WTC11 (cell line): ENCODE results near the gene SOS2. TPM values are rescaled to one million over a fixed set of nuclear protein-coding genes. Genes with fewer than 3 reads are reported as not detected.

ENCODE experiments used
- ATAC-seq: fragments of 200-7000 bp; cut with Tn5 transposase; 2 replicates; pipeline ENCODE4 v1.10.0; 2021; ENCODE audit warnings: mild to moderate bottlenecking, moderate library complexity
- CTCF ChIA-PET: fragments of 300-600 bp; sonication (Branson Sonifier 250); formaldehyde crosslinking; loops from one replicate; lab custom pipeline; 2021; ENCODE audit warnings: antibody characterized with exemption; lab: Charles Lee
- POLR2A ChIA-PET: fragments of 350-600 bp; sonication (Branson Sonifier 250); formaldehyde crosslinking; loops from one replicate; lab custom pipeline; 2021; ENCODE audit warnings: antibody characterized with exemption; lab: Charles Lee
- DNase-seq: peaks from one replicate; pipeline ENCODE4 v3.0.0; 2021; ENCODE audit warnings: low spot score
- H3K27ac Mint-ChIP-seq: 2 replicates; pipeline ENCODE4 v1.8.0; 2021; ENCODE audit warnings: mixed read lengths
- H3K27me3 Mint-ChIP-seq: 2 replicates; pipeline ENCODE4 v1.8.0; 2021; ENCODE audit warnings: low read depth, mild to moderate bottlenecking, moderate library complexity, mixed read lengths
- H3K36me3 Mint-ChIP-seq: 2 replicates; pipeline ENCODE4 v1.8.0; 2021; ENCODE audit warnings: mixed read lengths
- H3K4me1 Mint-ChIP-seq: 2 replicates; pipeline ENCODE4 v1.8.0; 2022; ENCODE audit warnings: mixed read lengths
- H3K4me3 Mint-ChIP-seq: 2 replicates; pipeline ENCODE4 v1.8.0; 2021; ENCODE audit warnings: mild to moderate bottlenecking, moderate library complexity, mixed read lengths
- H3K9me3 Mint-ChIP-seq: 2 replicates; pipeline ENCODE4 v1.8.0; 2021; ENCODE audit warnings: mixed read lengths
- AFF4 ChIP-seq: sonication (generic); formaldehyde crosslinking; IDR thresholded peaks from 2 replicates; pipeline ENCODE4 v1.8.1; 2023; ENCODE audit warnings: mild to moderate bottlenecking, missing genetic modification reagents, borderline replicate concordance
- AR ChIP-seq: fragments of 250-450 bp; sonication (Bioruptor Pico); IDR thresholded peaks from 2 replicates; pipeline ENCODE4 v1.9.0; 2021; ENCODE audit warnings: mild to moderate bottlenecking
- ELF4 ChIP-seq: sonication (generic); formaldehyde crosslinking; IDR thresholded peaks from 2 replicates; pipeline ENCODE4 v1.8.1; 2022; ENCODE audit warnings: low read depth, mild to moderate bottlenecking, moderate library complexity, missing genetic modification reagents
- FOXJ3 ChIP-seq: sonication (generic); formaldehyde crosslinking; IDR thresholded peaks from 2 replicates; pipeline ENCODE4 v1.9.0; 2021; ENCODE audit warnings: missing genetic modification reagents, mild to moderate bottlenecking, borderline replicate concordance
- HMGXB4 ChIP-seq: sonication (generic); formaldehyde crosslinking; IDR thresholded peaks from 2 replicates; pipeline ENCODE4 v1.8.1; 2023; ENCODE audit warnings: mild to moderate bottlenecking, moderate library complexity, missing genetic modification reagents
- IRF2 ChIP-seq: sonication (generic); formaldehyde crosslinking; IDR thresholded peaks from 2 replicates; pipeline ENCODE4 v1.8.0; 2022; ENCODE audit warnings: low read depth, missing genetic modification reagents, borderline replicate concordance
- NFATC4 ChIP-seq: fragments of 250-450 bp; sonication (Bioruptor Pico); IDR thresholded peaks from 2 replicates; pipeline ENCODE4 v1.9.0; 2021; ENCODE audit warnings: mild to moderate bottlenecking
- PREB ChIP-seq: sonication (generic); formaldehyde crosslinking; IDR thresholded peaks from 2 replicates; pipeline ENCODE4 v1.8.1; 2022; ENCODE audit warnings: mild to moderate bottlenecking, missing genetic modification reagents, moderate library complexity, borderline replicate concordance
- PRRX2 ChIP-seq: fragments of 250-450 bp; sonication (Bioruptor Pico); IDR thresholded peaks from 2 replicates; pipeline ENCODE4 v1.8.0; 2021; ENCODE audit warnings: mild to moderate bottlenecking
- TEAD4 ChIP-seq: sonication (generic); formaldehyde crosslinking; IDR thresholded peaks from 2 replicates; pipeline ENCODE4 v1.8.0; 2022; ENCODE audit warnings: mild to moderate bottlenecking, missing genetic modification reagents
- ZNF232 ChIP-seq: sonication (generic); formaldehyde crosslinking; IDR thresholded peaks from 2 replicates; pipeline ENCODE4 v1.8.0; 2022; ENCODE audit warnings: mild to moderate bottlenecking, missing genetic modification reagents
- ZNF317 ChIP-seq: sonication (generic); formaldehyde crosslinking; IDR thresholded peaks from 2 replicates; pipeline ENCODE4 v1.8.1; 2023; ENCODE audit warnings: low read depth, mild to moderate bottlenecking, moderate library complexity, missing genetic modification reagents, borderline replicate concordance
- total RNA-seq: library from RNA; stranded (reverse); gene quantifications from 3 replicates; pipeline ENCODE4 v1.2.3, GENCODE V29; 2021
- TF ChIP-seq, protein P1 (sequence below): sonication (generic); formaldehyde crosslinking; conservative IDR thresholded peaks from 2 replicates; pipeline ENCODE4 v1.8.1; 2023; ENCODE audit warnings: mild to moderate bottlenecking, low read depth, missing genetic modification reagents, moderate library complexity

Gene SOS2
- total RNA-seq, 1 experiment from 2014 or later, result 11.0 TPM

- Mint-ChIP-seq H3K4me1 (no peaks in the 10 kb centered on the region), H3K9me3 (no peaks in the 10 kb centered on the region), H3K27me3 (no peaks in the 10 kb centered on the region), H3K36me3 (no peaks in the 10 kb centered on the region), H3K4me3 (no peak overlapping the region), H3K27ac (no peak overlapping the region)
- ATAC-seq (no peak), DNase-seq (no peak)
- POLR2A ChIA-PET, result no interaction called here
- no peak for TF ChIP-seq AFF4
- no peak for TF ChIP-seq TEAD4
- TF ChIP-seq, protein P1, sequence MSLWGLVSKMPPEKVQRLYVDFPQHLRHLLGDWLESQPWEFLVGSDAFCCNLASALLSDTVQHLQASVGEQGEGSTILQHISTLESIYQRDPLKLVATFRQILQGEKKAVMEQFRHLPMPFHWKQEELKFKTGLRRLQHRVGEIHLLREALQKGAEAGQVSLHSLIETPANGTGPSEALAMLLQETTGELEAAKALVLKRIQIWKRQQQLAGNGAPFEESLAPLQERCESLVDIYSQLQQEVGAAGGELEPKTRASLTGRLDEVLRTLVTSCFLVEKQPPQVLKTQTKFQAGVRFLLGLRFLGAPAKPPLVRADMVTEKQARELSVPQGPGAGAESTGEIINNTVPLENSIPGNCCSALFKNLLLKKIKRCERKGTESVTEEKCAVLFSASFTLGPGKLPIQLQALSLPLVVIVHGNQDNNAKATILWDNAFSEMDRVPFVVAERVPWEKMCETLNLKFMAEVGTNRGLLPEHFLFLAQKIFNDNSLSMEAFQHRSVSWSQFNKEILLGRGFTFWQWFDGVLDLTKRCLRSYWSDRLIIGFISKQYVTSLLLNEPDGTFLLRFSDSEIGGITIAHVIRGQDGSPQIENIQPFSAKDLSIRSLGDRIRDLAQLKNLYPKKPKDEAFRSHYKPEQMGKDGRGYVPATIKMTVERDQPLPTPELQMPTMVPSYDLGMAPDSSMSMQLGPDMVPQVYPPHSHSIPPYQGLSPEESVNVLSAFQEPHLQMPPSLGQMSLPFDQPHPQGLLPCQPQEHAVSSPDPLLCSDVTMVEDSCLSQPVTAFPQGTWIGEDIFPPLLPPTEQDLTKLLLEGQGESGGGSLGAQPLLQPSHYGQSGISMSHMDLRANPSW (CRISPR knock-in tag), result no peak
- TF ChIP-seq FOXJ3 (CRISPR knock-in tag), result no peak
- TF ChIP-seq IRF2 (CRISPR knock-in tag), result no peak
- TF ChIP-seq AR, result no peak
- TF ChIP-seq NFATC4 (CRISPR knock-in tag), result no peak
- TF ChIP-seq ZNF232 (CRISPR knock-in tag), result no peak
- no peak for TF ChIP-seq ZNF317 (CRISPR knock-in tag)
- TF ChIP-seq ELF4 (CRISPR knock-in tag), result no peak
- no peak for TF ChIP-seq PREB (CRISPR knock-in tag)
- no peak for TF ChIP-seq HMGXB4
- TF ChIP-seq PRRX2, result no peak
- CTCF ChIA-PET, result no interaction called here
Observed at GRCh38 chr14:50072395-50072794, 159.0 kb downstream of the SOS2 start.
